ENCODE results near the gene DNASE1L2.

The DNASE1L2 gene

DNA sequence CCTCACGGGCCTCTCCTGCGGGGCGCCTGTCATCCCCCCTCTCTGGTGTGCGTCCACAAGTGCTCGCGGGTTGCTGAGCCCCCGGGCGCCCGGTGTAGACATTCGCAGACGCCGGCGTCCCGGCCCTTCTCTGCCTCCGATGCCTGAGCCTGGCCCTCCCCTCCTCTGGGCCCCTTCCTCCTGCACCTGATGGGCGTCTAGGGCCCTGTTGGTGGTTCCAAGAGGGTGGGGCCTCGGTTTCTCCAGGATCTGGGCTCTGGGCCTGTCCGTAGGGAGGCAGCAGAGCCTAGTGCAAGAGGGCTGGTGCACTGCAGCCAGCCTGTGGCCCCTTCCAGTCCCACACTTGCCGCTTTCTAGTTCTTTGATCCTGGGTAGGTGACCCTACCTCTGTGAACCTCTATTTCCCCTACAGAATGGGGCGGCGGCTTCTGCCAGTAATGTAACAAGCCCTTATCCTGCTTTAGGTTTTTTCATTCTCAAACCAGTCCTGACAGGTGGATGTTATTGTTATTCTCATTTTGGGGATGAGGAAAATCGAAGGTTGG lies 12.2 kb upstream of the DNASE1L2 start:
- no peak for DNase-seq (ENCODE audit: low read depth)

- no peak for DNase-seq (ENCODE audit: low read depth)
These were observed 9.9 kb upstream of the DNASE1L2 start for GRCh38 chr16:2226245-2226793.

DNA sequence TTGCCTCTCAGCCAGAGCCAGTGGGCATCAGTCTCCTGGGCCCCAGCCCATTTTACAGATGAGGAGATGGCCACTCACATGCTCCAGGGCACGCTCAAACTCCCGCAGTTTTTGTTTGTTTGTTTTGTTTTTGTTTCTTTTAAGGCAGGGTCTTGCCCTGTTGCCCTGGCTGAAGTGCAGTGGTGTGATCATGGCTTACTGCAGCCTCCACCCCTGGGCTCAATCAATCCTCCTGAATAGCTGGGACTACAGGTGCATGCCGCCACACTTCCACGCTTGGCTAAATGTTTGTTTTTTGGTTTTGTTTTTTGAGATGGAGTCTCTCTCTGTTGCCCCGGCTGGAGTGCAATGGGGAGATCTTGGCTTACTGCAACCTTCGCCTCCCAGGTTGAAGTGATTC lies 9.3 kb upstream of the DNASE1L2 start:
- DNase-seq (ENCODE audit: low read depth) = no peak

GRCh38 chr16:2228161-2228824 lies 8.0 kb upstream of the DNASE1L2 start:
- DNase-seq (ENCODE audit: low read depth) = no peak

DNA sequence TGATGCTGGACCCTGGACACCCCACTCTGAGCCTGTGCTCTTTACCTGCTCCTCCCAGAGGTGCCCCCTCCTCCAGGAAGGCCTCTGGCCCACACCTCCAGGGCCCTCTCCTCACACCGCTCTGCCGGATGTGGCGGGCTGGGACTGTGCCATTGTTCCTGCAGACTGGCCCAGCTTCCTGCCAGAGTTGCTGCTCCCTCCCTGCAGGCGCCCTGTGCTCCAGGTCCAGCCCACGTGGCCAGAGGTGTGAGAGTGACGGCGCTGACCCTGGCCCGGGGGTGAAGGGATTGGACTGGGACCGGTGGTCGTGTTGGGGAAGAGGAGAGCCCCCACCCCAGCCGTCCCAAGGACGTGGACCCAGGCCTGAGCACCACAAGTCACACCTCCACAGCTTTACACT lies 7.2 kb upstream of the DNASE1L2 start:
- no peak for DNase-seq (ENCODE audit: low read depth)

GRCh38 chr16:2229632-2230250 lies 6.5 kb upstream of the DNASE1L2 start:
- no peak for DNase-seq (ENCODE audit: low read depth)

- no peak for DNase-seq (ENCODE audit: low read depth)
These were observed 5.9 kb upstream of the DNASE1L2 start for GRCh38 chr16:2230376-2230775.

- no peak for DNase-seq (ENCODE audit: low read depth)
These were observed 5.0 kb upstream of the DNASE1L2 start for GRCh38 chr16:2231016-2231931.

- no peak for DNase-seq (ENCODE audit: low read depth)
These were observed 3.9 kb upstream of the DNASE1L2 start for GRCh38 chr16:2232094-2232990.

- no peak for DNase-seq (ENCODE audit: low read depth)
These were observed 3.0 kb upstream of the DNASE1L2 start for GRCh38 chr16:2233046-2233775.

GRCh38 chr16:2233872-2234812 lies 2.1 kb upstream of the DNASE1L2 start:
- no peak for DNase-seq (ENCODE audit: low read depth)

DNA sequence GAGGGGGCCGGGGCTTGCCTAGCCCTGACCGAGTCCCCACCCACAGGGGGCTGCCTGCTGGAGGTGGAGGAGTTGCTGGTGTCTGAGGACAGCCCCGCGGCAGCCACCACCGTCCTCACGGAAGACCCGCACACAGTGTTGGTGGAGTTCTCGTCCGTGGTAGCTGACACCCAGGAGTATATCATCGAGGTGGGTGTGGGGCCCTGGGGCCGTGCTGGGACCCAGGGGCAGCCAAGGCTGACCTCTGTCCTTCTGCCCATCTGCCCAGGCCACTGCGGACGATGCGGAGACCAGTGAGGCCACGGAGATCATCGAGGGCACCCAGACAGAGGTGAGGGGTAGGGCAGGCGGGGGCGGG lies 1.5 kb upstream of the DNASE1L2 start:
- no peak for DNase-seq (ENCODE audit: low read depth)

GRCh38 chr16:2235234-2235651 lies 1.0 kb upstream of the DNASE1L2 start:
- no peak for DNase-seq (ENCODE audit: low read depth)

- no peak for DNase-seq (ENCODE audit: low read depth)
These were observed 428 bp upstream of the DNASE1L2 start for GRCh38 chr16:2235695-2236336.

- no peak for DNase-seq (ENCODE audit: low read depth)
These were observed 848 bp downstream of the DNASE1L2 start for GRCh38 chr16:2237102-2237482.

GRCh38 chr16:2237493-2238149 lies 1.4 kb downstream of the DNASE1L2 start:
- no peak for DNase-seq (ENCODE audit: low read depth)

- no peak for DNase-seq (ENCODE audit: low read depth)
These were observed 2.0 kb downstream of the DNASE1L2 start for GRCh38 chr16:2238150-2238837.

All from HS-27A (cell line).